ENCODE results near the gene S100A4.
"Not testable (repeated sequence)": the region's sequence is repeated elsewhere in the genome, so short reads cannot be mapped to it uniquely, and the experiment has no call there.

DNA sequence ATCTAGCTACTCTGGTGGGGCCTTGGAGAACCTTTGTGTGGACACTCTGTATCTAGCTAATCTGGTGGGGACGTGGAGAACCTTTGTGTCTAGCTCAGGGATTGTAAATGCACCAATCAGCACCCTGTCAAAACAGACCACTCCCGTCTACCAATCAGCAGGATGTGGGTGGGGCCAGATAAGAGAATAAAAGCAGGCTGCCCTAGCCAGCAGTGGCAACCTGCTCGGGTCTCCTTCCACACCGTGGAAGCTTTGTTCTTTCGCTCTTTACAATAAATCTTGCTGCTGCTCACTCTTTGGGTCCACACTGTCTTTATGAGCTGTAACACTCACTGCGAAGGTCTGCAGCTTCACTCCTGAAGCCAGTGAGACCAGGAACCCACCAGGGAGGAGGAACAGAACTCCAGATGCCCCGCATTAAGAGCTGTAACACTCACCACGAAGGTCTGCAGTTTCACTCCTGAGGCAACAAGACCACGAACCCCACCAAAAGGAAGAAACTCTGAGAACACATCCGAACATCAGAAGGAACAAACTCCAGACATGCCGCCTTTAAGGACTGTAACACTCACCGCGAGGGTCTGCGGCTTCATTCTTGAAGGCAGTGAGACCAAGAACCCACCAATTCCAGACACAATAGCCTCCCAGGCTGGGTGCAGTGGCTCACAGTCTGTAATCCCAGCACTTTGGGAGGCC is 23.1 kb downstream of the S100A4 start:
- TF ChIP-seq, protein P1, sequence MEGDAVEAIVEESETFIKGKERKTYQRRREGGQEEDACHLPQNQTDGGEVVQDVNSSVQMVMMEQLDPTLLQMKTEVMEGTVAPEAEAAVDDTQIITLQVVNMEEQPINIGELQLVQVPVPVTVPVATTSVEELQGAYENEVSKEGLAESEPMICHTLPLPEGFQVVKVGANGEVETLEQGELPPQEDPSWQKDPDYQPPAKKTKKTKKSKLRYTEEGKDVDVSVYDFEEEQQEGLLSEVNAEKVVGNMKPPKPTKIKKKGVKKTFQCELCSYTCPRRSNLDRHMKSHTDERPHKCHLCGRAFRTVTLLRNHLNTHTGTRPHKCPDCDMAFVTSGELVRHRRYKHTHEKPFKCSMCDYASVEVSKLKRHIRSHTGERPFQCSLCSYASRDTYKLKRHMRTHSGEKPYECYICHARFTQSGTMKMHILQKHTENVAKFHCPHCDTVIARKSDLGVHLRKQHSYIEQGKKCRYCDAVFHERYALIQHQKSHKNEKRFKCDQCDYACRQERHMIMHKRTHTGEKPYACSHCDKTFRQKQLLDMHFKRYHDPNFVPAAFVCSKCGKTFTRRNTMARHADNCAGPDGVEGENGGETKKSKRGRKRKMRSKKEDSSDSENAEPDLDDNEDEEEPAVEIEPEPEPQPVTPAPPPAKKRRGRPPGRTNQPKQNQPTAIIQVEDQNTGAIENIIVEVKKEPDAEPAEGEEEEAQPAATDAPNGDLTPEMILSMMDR (IDR thresholded peaks at IDR 0.05), result not testable (repeated sequence)
- not testable (repeated sequence) for TF ChIP-seq ZFX (IDR thresholded peaks at IDR 0.05; ENCODE audit: borderline replicate concordance)

All from 22Rv1 (cell line).